GM12875 (cell line): Measurements from ENCODE around the gene SLC30A10.
"Not testable (repeated sequence)": the region's sequence is repeated elsewhere in the genome, so short reads cannot be mapped to it uniquely, and the experiment has no call there.

Source experiments
- H3K4me3 ChIP-seq: one replicate; pipeline ENCODE4 v1.5.1; 2011; ENCODE audit warnings: low read depth, low read length, control low read depth
- TF ChIP-seq, protein P1 (sequence below): IDR thresholded peaks from 2 replicates; pipeline ENCODE4 v1.5.1; 2011; ENCODE audit warnings: low read depth, mild to moderate bottlenecking, control low read depth, inconsistent platforms, low read length, moderate library complexity, borderline replicate concordance; ENCODE audit not compliant: insufficient read depth

The SLC30A10 gene

DNA sequence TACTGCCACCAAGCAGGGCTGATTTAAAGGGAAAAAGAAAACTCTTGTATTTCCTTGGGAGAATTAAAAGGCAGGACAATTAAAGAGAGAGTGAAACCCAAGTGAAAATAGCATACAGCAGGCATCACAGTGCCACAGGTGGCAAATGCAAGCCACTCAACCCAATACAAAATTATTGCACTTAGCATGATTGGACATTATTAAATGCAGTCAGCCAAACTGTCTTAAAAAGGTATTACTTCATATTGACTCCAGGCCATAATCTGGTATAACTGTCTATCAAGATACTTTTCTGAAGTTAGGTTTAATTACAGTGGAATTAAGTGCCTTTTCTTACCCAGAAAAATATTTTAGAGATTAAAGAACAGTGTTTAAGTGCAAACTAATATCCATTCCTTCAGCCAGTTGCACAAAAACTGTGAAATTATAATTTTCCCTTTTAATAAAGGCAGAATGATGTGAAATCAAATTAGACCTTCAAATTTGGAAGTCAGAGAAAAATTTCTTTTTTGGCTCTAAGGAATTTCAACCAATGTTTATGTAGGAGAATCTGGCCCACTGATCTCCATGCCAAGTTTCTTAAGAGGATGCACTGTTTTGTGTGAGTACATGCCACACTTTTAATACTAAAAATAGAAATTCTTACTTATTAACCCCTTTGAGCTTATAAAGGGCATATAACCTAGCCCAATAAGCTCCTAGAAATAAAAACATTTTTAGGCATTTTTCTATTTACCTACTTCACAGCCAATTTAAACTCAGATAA lies 15.2 kb downstream of the SLC30A10 start:
- no peak overlapping the region for H3K4me3 ChIP-seq
- TF ChIP-seq, protein P1, sequence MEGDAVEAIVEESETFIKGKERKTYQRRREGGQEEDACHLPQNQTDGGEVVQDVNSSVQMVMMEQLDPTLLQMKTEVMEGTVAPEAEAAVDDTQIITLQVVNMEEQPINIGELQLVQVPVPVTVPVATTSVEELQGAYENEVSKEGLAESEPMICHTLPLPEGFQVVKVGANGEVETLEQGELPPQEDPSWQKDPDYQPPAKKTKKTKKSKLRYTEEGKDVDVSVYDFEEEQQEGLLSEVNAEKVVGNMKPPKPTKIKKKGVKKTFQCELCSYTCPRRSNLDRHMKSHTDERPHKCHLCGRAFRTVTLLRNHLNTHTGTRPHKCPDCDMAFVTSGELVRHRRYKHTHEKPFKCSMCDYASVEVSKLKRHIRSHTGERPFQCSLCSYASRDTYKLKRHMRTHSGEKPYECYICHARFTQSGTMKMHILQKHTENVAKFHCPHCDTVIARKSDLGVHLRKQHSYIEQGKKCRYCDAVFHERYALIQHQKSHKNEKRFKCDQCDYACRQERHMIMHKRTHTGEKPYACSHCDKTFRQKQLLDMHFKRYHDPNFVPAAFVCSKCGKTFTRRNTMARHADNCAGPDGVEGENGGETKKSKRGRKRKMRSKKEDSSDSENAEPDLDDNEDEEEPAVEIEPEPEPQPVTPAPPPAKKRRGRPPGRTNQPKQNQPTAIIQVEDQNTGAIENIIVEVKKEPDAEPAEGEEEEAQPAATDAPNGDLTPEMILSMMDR, result no peak

DNA sequence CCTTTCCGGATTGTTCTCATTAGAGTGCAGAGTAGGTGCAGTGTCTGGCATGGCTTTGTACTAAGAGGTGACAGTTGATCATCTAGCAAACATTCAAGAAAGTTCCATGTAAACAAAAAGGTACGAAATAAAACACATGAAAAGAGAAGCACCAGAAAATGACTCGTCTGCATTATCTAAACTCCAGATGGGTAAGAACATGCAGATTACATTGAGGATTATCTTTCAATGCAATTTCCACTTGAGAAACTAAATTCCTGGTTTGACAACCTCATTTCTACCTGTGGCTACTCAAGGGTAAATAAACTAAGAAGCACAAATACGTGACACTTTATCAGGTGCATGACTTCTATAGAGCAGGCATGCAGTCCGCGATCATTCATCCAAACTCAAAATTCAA lies 17.6 kb downstream of the SLC30A10 start:
- TF ChIP-seq, protein P1, result no peak
- no peak overlapping the region for H3K4me3 ChIP-seq

DNA sequence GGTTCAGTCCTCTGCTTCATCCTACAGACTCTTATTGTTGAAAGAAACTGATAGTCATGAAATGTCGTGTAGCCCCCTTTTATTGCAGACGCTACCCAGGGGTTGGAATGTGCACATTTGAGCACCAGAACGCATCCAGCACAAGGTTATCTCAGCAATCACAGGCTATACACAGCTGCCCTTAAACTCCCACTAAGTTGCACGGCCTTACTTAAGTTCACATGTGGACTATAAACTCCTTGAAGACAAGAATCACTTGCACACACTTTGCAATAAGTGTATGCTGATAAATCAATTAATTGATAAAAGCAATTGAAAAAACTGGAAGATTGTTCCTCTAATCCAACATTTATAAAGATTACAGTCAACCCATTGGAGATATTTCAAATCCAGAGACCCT lies 18.9 kb downstream of the SLC30A10 start:
- no peak overlapping the region for H3K4me3 ChIP-seq
- TF ChIP-seq, protein P1, result no peak

DNA sequence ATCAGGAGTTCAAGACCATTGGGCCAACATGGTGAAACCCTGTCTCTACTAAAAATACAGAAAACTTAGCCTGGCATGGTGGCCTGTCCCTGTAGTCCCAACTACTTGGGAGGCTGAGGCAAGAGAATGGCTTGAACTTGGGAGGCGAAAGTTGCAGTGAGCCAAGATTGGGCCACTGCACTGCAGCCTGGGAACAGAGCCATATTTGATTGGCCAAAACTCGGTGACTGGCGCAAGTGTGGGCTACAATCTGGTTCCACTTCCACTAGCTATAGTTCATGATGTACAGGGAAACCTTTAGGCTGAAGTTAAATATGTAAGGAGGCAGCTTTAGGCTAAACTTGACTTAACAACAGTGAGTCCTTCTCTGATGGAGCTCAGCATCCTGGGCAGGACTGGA lies 20.2 kb downstream of the SLC30A10 start:
- no peak overlapping the region for H3K4me3 ChIP-seq
- TF ChIP-seq, protein P1, result no peak

DNA sequence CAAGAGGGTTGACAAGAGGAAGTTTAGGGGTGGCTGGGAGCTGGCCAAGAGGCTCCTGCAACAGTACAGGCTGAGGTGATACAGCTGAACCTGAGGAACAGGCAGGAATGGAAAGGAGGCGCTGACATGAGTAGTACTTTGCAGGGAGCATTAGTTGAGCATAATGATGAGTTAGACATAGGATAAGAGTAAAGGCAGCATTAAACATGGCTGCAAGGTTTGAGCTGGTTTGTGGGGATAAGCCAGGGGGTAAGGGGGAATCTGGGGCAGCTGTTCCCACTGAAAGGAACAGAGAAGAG lies 20.6 kb downstream of the SLC30A10 start:
- H3K4me3 ChIP-seq, result no peak overlapping the region
- TF ChIP-seq, protein P1, result no peak

DNA sequence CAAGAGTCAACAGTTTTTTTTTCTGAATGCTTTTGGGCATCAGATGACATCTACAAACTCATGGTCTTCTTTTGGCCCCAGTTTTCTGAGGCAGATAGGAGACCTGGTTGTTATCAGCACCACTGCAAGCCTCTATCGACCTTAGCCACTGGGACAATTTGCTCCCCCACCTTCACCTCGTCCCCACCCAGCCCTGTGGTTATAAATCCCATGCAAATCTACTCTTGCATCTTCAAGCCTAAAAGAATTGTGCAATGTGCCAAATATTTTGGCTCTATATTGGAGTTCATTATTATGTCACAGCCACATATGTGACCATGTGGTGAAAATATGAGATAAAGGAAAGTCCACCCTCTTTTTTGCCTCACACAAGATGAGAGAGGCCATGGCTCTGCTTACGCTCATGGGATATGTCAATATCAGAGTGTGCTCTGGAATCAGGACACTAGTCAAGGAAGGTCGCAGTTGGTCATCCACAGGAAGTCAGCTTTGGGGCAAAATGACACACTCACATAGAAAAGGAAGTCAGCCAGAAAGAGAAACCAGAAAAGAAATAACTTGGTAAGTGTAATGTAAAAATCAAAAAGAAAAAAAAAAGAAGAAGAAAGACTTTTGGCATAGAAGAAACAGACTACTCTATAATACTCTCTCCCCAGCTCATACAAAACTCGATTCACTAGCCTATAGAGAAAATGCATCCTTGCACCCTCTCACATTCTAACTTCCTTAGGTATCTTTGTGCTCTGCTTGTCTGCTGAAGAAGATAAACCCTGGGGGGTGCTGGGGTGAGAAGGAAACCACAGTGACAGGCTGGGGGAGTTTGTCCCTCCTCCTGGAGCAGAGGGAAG lies 21.2 kb downstream of the SLC30A10 start:
- TF ChIP-seq, protein P1, result no peak
- H3K4me3 ChIP-seq, result no peak overlapping the region

DNA sequence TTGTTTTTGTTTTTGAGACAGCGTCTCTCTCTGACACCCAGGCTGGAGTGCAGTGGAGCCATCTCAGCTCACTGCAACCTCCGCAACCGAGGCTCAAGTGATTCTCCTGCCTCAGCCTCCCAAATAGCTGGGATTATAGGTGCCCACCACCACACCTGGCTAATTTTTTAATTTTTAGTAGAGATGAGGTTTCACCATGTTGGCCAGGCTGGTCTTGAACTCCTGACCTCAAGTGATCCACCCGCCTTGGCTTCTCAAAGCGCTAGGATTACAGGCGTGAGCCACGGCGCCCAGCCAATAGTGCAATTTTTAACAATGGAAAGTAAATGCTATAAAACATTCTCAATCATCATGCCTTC lies 21.8 kb downstream of the SLC30A10 start:
- not testable (repeated sequence) for H3K4me3 ChIP-seq
